Activated CD8-positive, alpha-beta T cell treated with anti-CD3 and anti-CD28 coated beads for 36 hours (primary cell): ENCODE measurements around the gene KCNAB3. TPM values are rescaled to one million over a fixed set of nuclear protein-coding genes. Genes with fewer than 3 reads are reported as not detected.

Experiments used
- ATAC-seq: fragments of 200-7000 bp; cut with Tn5 transposase; one replicate; pipeline ENCODE4 v1.10.0; 2021; ENCODE audit warnings: mild to moderate bottlenecking, moderate library complexity
- CTCF ChIA-PET: fragments of 350-600 bp; sonication (Branson Sonifier 250); formaldehyde crosslinking; loops from one replicate; lab custom pipeline; 2021; ENCODE audit warnings: antibody characterized with exemption; lab: Charles Lee
- POLR2A ChIA-PET: fragments of 350-600 bp; sonication (Branson Sonifier 250); formaldehyde crosslinking; loops from one replicate; lab custom pipeline; 2021; ENCODE audit warnings: antibody characterized with exemption; lab: Charles Lee
- DNase-seq: peaks from one replicate; pipeline ENCODE4 v3.0.0-alpha.2; 2020
- H3K27ac Mint-ChIP-seq: one replicate; pipeline ENCODE4 v1.8.0; 2021; ENCODE audit warnings: mild to moderate bottlenecking, mixed read lengths
- H3K27me3 Mint-ChIP-seq: one replicate; pipeline ENCODE4 v1.8.0; 2021; ENCODE audit warnings: mixed read lengths
- H3K36me3 Mint-ChIP-seq: one replicate; pipeline ENCODE4 v1.8.0; 2021; ENCODE audit warnings: low read depth, mixed read lengths
- H3K4me1 Mint-ChIP-seq: one replicate; pipeline ENCODE4 v1.8.0; 2021; ENCODE audit warnings: low read depth, mixed read lengths
- H3K4me3 Mint-ChIP-seq: one replicate; pipeline ENCODE4 v1.8.0; 2021; ENCODE audit warnings: mild to moderate bottlenecking, moderate library complexity, mixed read lengths
- H3K9me3 Mint-ChIP-seq: one replicate; pipeline ENCODE4 v1.8.0; 2021; ENCODE audit warnings: mixed read lengths
- intact Hi-C: fragments of 100-400 bp; cut with micrococcal nuclease; formaldehyde crosslinking; loops from one replicate; pipeline ENCODE4 v1.10.0; 2022
- total RNA-seq, 2 experiments: library from RNA; stranded (reverse); gene quantifications; one replicate each; pipeline ENCODE4 v1.2.3, GENCODE V29; 2021
- TF ChIP-seq, protein P1 (sequence below): fragments of 200-600 bp; IDR thresholded peaks from one replicate; pipeline ENCODE4 v1.8.0; 2022; ENCODE audit warnings: antibody characterized with exemption, mild to moderate bottlenecking

The KCNAB3 gene
- total RNA-seq, 2 experiments from 2014 or later: 7.2 to 7.6 TPM

DNA sequence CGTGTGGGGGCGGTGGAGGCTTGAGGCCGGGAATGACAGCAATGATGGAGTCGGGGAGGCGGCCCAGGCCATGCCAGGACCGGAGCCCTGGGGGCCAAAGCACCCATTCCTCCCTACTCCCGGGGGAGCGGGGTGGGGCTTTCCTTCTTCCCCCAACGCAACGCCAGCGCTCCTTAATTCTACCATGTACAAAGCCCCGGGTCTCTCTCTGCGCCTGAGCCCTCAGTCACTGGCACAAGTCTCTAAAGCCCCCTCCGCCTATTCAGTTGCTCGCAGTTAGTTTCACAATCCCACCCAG is 13.3 kb downstream of the KCNAB3 start:
- peak overlapping the region; percentile 85 for H3K4me3 Mint-ChIP-seq
- no peaks in the 10 kb centered on the region for H3K27me3 Mint-ChIP-seq
- H3K9me3 Mint-ChIP-seq: no peaks in the 10 kb centered on the region
- TF ChIP-seq, protein P1, sequence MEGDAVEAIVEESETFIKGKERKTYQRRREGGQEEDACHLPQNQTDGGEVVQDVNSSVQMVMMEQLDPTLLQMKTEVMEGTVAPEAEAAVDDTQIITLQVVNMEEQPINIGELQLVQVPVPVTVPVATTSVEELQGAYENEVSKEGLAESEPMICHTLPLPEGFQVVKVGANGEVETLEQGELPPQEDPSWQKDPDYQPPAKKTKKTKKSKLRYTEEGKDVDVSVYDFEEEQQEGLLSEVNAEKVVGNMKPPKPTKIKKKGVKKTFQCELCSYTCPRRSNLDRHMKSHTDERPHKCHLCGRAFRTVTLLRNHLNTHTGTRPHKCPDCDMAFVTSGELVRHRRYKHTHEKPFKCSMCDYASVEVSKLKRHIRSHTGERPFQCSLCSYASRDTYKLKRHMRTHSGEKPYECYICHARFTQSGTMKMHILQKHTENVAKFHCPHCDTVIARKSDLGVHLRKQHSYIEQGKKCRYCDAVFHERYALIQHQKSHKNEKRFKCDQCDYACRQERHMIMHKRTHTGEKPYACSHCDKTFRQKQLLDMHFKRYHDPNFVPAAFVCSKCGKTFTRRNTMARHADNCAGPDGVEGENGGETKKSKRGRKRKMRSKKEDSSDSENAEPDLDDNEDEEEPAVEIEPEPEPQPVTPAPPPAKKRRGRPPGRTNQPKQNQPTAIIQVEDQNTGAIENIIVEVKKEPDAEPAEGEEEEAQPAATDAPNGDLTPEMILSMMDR: no peak
- ChIA-PET POLR2A (interaction anchor here (0.6 to 3.7 kb wide), 16 partner anchors 10 to 141 kb away, joined by 3 to 23 read pairs (median 4); partner anchors contain the start of genes CNTROB, NAA38 and TRAPPC1), CTCF (interaction anchor here (0.9 to 11.2 kb wide), 11 partner anchors 10 to 229 kb away, joined by 3 to 214 read pairs (median 6); partner anchors contain the start of genes CNTROB, NAA38, TP53 and TRAPPC1)
- ATAC-seq (no peak), DNase-seq (no peak)
- H3K4me1 Mint-ChIP-seq: peaks cover 22% of the 10 kb centered on the region
- peaks cover 9% of the 10 kb centered on the region for H3K36me3 Mint-ChIP-seq
- H3K27ac Mint-ChIP-seq: peak overlapping the region; percentile 81
- intact Hi-C loops: no loop called here

DNA sequence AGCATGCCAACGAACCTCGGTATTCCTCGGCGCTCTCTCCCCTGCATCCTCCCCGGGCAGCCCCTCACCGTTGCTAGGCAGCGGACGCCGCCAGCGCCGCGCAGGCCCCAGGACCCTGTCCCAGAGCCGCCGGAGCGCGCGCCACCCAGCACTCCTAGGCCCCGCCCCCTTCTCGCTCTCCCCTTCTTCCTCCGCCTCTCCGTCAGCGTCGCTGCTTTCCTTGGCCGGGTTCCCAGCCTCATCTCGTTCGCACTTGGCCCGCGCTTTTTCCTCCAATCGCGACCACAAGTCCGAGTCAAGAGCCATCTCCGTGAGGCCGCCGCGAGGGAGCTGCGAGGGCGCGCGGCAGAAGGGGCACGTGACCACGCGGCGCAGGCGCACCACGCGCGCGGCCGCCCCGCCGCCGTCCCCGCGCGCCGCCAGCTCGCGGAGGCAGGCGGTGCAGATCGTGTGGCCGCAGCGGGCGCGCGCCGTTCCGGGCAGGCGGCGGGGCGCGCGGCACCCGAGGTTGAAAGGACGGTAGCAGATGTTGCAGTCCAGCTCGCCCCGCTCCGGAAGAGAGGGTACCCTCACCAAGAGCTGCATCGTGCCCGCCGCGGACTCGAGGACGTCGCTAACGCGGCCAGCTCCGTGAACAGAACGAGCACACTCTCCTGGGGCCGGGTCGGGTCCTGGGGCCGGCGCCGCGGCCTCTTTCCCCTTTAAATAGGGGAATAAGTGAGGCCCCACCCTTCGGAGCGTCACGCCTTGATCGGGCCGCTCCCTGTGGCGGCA is 13.9 kb downstream of the KCNAB3 start, which contains the start of gene RNF227:
TSS of gene RNF227 (minus strand) at position 679 of the 774 bp plus-strand sequence. CDS start at position 585, 94 bp downstream.
- intact Hi-C loops: loop anchor here (2.0 kb wide), 1 partner anchor 75 kb away; no protein-coding TSS in a partner anchor
- ChIA-PET CTCF (interaction anchor here (0.9 to 11.2 kb wide), 9 partner anchors 11 to 228 kb away, joined by 3 to 214 read pairs (median 6); partner anchors contain the start of genes CNTROB, NAA38, TP53 and TRAPPC1), POLR2A (interaction anchor here (0.6 to 3.7 kb wide), 19 partner anchors 10 to 142 kb away, joined by 3 to 23 read pairs (median 4); partner anchors contain the start of genes CNTROB, NAA38 and TRAPPC1)
- H3K27me3 Mint-ChIP-seq: no peaks in the 10 kb centered on the region
- TF ChIP-seq, protein P1: no peak
- peak within 1 kb of the TSS; percentile 85 for H3K4me3 Mint-ChIP-seq
- H3K4me1 Mint-ChIP-seq: peaks cover 22% of the 10 kb centered on the region
- ATAC-seq: peak; percentile 87
- peak; percentile 94 for DNase-seq
- peak within 1 kb of the TSS; percentile 87 for H3K27ac Mint-ChIP-seq
- H3K36me3 Mint-ChIP-seq: peaks cover 11% of the 10 kb centered on the region
- no peaks in the 10 kb centered on the region for H3K9me3 Mint-ChIP-seq

DNA sequence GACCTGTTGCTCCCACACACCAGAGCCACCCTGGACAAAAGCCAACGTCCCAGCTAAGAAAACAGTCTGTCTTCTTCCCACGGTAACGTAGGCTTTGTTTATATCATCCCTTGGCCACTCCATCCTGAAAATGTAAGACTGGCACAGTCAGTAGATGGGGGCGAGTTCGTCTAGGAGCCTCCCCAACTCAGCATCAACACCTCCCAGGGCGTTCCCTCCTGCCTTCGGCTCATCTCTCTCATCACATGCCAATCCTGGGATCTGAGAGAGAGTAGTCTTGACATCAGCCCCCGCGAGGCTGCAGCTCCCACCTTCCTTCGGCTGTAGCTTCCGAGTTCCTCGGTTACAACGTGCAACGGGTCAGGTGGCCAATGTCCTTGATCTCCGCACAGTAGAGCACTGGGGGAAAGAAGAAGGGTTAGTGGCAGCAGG is 14.5 kb downstream of the KCNAB3 start:
- peak; percentile 43 for ATAC-seq
- ChIA-PET CTCF (interaction anchor here (1.0 to 11.2 kb wide), 7 partner anchors 11 to 171 kb away, joined by 4 to 214 read pairs (median 6); partner anchors contain the start of genes CNTROB and TRAPPC1), POLR2A (interaction anchor here (0.6 to 3.7 kb wide), 13 partner anchors 9 to 143 kb away, joined by 3 to 23 read pairs (median 4); partner anchors contain the start of gene NAA38)
- no peaks in the 10 kb centered on the region for H3K27me3 Mint-ChIP-seq
- peak overlapping the region; percentile 87 for H3K27ac Mint-ChIP-seq
- no peak for DNase-seq
- intact Hi-C loops: loop anchor here (2.0 kb wide), 1 partner anchor 76 kb away; no protein-coding TSS in a partner anchor
- peaks cover 15% of the 10 kb centered on the region for H3K36me3 Mint-ChIP-seq
- TF ChIP-seq, protein P1: no peak
- H3K9me3 Mint-ChIP-seq: no peaks in the 10 kb centered on the region
- H3K4me1 Mint-ChIP-seq: peaks cover 22% of the 10 kb centered on the region
- peak overlapping the region; percentile 85 for H3K4me3 Mint-ChIP-seq

DNA sequence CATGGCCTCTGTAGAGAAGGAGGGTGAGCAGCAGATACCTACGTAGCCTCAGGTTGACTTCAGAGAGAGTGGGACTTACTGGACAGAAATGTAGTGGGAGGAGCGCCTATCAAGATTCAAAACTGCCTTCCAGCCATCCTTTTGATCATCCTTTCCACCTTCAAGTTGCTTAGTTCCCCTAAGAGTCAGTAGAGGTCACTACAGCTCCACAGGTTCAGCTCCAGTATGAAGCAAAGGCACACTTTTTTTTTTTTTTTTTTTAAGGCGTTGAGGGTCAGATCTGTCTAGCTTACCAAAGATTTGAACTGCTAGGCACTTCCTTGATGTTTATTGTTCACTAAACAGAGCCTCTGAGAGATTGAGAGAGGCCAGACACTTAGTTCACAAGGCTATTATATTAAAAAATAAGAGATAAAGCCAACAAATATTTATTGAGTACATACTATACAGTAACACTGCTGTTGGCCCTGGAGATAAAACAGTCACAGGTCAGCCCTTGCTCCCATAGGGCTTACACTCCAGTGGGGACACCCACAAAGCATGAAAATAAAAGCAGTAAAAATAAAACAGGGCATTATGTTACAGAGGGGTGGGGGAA is 16.6 kb downstream of the KCNAB3 start:
- H3K9me3 Mint-ChIP-seq: no peaks in the 10 kb centered on the region
- H3K27ac Mint-ChIP-seq: peak overlapping the region; percentile 81
- peak; percentile 59 for DNase-seq
- H3K4me1 Mint-ChIP-seq: peaks cover 22% of the 10 kb centered on the region
- H3K36me3 Mint-ChIP-seq: peaks cover 31% of the 10 kb centered on the region
- intact Hi-C loops: loop anchor here (5.0 kb wide), 1 partner anchor 144 kb away; no protein-coding TSS in a partner anchor
- CTCF ChIA-PET: interaction anchor here (0.7 to 11.2 kb wide), 24 partner anchors 10 to 169 kb away, joined by 3 to 214 read pairs (median 5); partner anchors contain the start of genes CHD3, CNTROB, NAA38 and TRAPPC1
- H3K4me3 Mint-ChIP-seq: peak overlapping the region; percentile 17
- no peaks in the 10 kb centered on the region for H3K27me3 Mint-ChIP-seq
- POLR2A ChIA-PET: interaction anchor here (0.8 to 1.4 kb wide), 7 partner anchors 12 to 226 kb away, joined by 3 to 4 read pairs (median 3); partner anchors contain the start of genes CNTROB and TP53
- ATAC-seq: peak; percentile 57
- TF ChIP-seq, protein P1: peak; percentile 74
